Nephron (organoid): Measurements from ENCODE around the gene MACROD2.

Experiments
- H3K27ac Mint-ChIP-seq, 3 experiments: 2 replicates each; pipeline ENCODE4 v1.8.0; 2020; ENCODE audit warnings: mixed read lengths in 3 of 3, mild to moderate bottlenecking in 2 of 3, moderate library complexity in 1 of 3
- H3K27me3 Mint-ChIP-seq: 2 replicates; pipeline ENCODE4 v1.8.0; 2021; ENCODE audit warnings: low read depth, mild to moderate bottlenecking, moderate library complexity, mixed read lengths
- H3K36me3 Mint-ChIP-seq: 2 replicates; pipeline ENCODE4 v1.8.0; 2020; ENCODE audit warnings: low read depth, mixed read lengths
- H3K4me1 Mint-ChIP-seq: 2 replicates; pipeline ENCODE4 v1.8.0; 2020; ENCODE audit warnings: mixed read lengths
- H3K4me3 Mint-ChIP-seq, 3 experiments: 2 replicates each; pipeline ENCODE4 v1.8.0; 2020; ENCODE audit warnings: mild to moderate bottlenecking in 3 of 3, mixed read lengths in 3 of 3, moderate library complexity in 2 of 3
- H3K9me3 Mint-ChIP-seq: 2 replicates; pipeline ENCODE4 v1.8.0; 2020; ENCODE audit warnings: mixed read lengths
- CTCF ChIP-seq, 3 experiments: fragments of 200-600 bp; sonication (generic); IDR thresholded peaks; one replicate each; pipeline ENCODE4 v1.5.0; 2021; ENCODE audit warnings: antibody characterized with exemption in 3 of 3; ENCODE audit not compliant: unreplicated experiment in 3 of 3

The MACROD2 gene

GRCh38 chr20:14568701-14569100 lies 573.4 kb downstream of the MACROD2 start:
- H3K9me3 Mint-ChIP-seq: peaks cover 19% of the 10 kb centered on the region
- peaks cover 12% of the 10 kb centered on the region for H3K4me1 Mint-ChIP-seq
- TF ChIP-seq CTCF (IDR thresholded peaks at IDR 0.05; ENCODE audit: unreplicated experiment in 3 of 3): no peak
- H3K27ac Mint-ChIP-seq: no peak overlapping the region
- no peak overlapping the region for H3K4me3 Mint-ChIP-seq
- H3K27me3 Mint-ChIP-seq: no peaks in the 10 kb centered on the region
- peaks cover 5% of the 10 kb centered on the region for H3K36me3 Mint-ChIP-seq

- Mint-ChIP-seq H3K27ac (no peak overlapping the region), H3K4me1 (peaks cover 12% of the 10 kb centered on the region), H3K4me3 (no peak overlapping the region), H3K36me3 (peaks cover 5% of the 10 kb centered on the region), H3K9me3 (peaks cover 10% of the 10 kb centered on the region), H3K27me3 (no peaks in the 10 kb centered on the region)
- no peak for TF ChIP-seq CTCF (IDR thresholded peaks at IDR 0.05; ENCODE audit: unreplicated experiment in 3 of 3)
These were observed 574.3 kb downstream of the MACROD2 start for GRCh38 chr20:14569641-14570040.

- H3K9me3 Mint-ChIP-seq: peaks cover 3% of the 10 kb centered on the region
- peaks cover 2% of the 10 kb centered on the region for H3K36me3 Mint-ChIP-seq
- TF ChIP-seq CTCF (IDR thresholded peaks at IDR 0.05; ENCODE audit: unreplicated experiment in 3 of 3): no peak
- H3K27ac Mint-ChIP-seq: peak overlapping the region in 1 of 3 experiments; percentile 4
- no peak overlapping the region for H3K4me3 Mint-ChIP-seq
- H3K27me3 Mint-ChIP-seq: no peaks in the 10 kb centered on the region
- H3K4me1 Mint-ChIP-seq: peaks cover 12% of the 10 kb centered on the region
These were observed 575.5 kb downstream of the MACROD2 start for GRCh38 chr20:14570811-14571210.

- no peaks in the 10 kb centered on the region for H3K27me3 Mint-ChIP-seq
- H3K27ac Mint-ChIP-seq: no peak overlapping the region
- no peak for TF ChIP-seq CTCF (IDR thresholded peaks at IDR 0.05; ENCODE audit: unreplicated experiment in 3 of 3)
- peaks cover 12% of the 10 kb centered on the region for H3K4me1 Mint-ChIP-seq
- H3K36me3 Mint-ChIP-seq: no peaks in the 10 kb centered on the region
- H3K4me3 Mint-ChIP-seq: no peak overlapping the region
- H3K9me3 Mint-ChIP-seq: no peaks in the 10 kb centered on the region
These were observed 578.4 kb downstream of the MACROD2 start for GRCh38 chr20:14573676-14574075.

GRCh38 chr20:14576196-14576877 lies 581.0 kb downstream of the MACROD2 start:
- no peaks in the 10 kb centered on the region for H3K4me1 Mint-ChIP-seq
- TF ChIP-seq CTCF (IDR thresholded peaks at IDR 0.05; ENCODE audit: unreplicated experiment in 3 of 3): no peak
- no peaks in the 10 kb centered on the region for H3K36me3 Mint-ChIP-seq
- H3K9me3 Mint-ChIP-seq: no peaks in the 10 kb centered on the region
- no peak overlapping the region for H3K4me3 Mint-ChIP-seq
- no peak overlapping the region for H3K27ac Mint-ChIP-seq
- no peaks in the 10 kb centered on the region for H3K27me3 Mint-ChIP-seq

- Mint-ChIP-seq H3K9me3 (no peaks in the 10 kb centered on the region), H3K27ac (no peak overlapping the region), H3K36me3 (no peaks in the 10 kb centered on the region), H3K27me3 (no peaks in the 10 kb centered on the region), H3K4me3 (no peak overlapping the region), H3K4me1 (no peaks in the 10 kb centered on the region)
- TF ChIP-seq CTCF (IDR thresholded peaks at IDR 0.05; ENCODE audit: unreplicated experiment in 3 of 3): no peak
These were observed 585.2 kb downstream of the MACROD2 start for GRCh38 chr20:14580418-14581074.
